ENCODE measurements around the gene HM13.
"Not testable (repeated sequence)": the region's sequence is repeated elsewhere in the genome, so short reads cannot be mapped to it uniquely, and the experiment has no call there.

HM13 gene, protein sequence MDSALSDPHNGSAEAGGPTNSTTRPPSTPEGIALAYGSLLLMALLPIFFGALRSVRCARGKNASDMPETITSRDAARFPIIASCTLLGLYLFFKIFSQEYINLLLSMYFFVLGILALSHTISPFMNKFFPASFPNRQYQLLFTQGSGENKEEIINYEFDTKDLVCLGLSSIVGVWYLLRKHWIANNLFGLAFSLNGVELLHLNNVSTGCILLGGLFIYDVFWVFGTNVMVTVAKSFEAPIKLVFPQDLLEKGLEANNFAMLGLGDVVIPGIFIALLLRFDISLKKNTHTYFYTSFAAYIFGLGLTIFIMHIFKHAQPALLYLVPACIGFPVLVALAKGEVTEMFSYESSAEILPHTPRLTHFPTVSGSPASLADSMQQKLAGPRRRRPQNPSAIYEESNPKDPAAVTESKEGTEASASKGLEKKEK

DNA sequence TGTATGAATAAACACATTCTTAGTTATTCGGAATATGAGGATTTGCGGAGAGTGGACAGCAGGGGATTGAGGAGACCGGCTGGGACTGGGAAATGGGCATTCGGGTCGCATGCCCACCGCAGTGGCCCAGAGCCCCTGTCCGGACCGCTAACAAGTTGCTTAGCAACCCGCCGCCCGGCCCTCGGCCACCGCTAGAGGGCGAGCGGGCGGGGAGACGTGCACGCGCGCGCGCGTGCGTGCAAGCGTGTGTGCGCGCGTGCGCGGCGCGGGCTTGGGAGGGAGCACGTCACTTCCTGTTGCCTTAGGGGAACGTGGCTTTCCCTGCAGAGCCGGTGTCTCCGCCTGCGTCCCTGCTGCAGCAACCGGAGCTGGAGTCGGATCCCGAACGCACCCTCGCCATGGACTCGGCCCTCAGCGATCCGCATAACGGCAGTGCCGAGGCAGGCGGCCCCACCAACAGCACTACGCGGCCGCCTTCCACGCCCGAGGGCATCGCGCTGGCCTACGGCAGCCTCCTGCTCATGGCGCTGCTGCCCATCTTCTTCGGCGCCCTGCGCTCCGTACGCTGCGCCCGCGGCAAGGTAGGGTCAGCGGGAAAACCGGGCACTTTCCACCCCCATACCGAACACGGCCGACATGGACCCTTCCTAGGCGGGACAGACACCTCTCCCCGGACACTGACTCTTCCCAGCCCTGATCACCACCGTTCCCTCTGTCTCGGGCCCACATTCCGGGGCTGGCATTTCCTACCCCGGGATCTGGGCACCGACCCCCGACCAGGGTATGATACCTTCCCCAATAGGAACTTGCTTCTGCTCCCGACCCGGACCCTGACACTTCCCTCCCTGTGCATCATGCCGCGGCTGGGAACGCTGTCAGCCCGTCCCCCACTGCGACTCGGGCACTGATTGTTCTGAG lies at the start of gene HM13:
Gene HM13 (plus strand): TSS at position 289 of the 918 bp plus-strand sequence. CDS start 110 bp downstream, at position 399.
- TF ChIP-seq CTCF (IDR thresholded peaks at IDR 0.05; ENCODE audit: control insufficient read depth, extremely low read depth, insufficient read depth) = peak; percentile 91
- DNase-seq (ENCODE audit: low read depth) = peak; percentile 78
- peak within 1 kb of the TSS; percentile 69 for H3K4me3 ChIP-seq (ENCODE audit: low read depth, low read length)

DNA sequence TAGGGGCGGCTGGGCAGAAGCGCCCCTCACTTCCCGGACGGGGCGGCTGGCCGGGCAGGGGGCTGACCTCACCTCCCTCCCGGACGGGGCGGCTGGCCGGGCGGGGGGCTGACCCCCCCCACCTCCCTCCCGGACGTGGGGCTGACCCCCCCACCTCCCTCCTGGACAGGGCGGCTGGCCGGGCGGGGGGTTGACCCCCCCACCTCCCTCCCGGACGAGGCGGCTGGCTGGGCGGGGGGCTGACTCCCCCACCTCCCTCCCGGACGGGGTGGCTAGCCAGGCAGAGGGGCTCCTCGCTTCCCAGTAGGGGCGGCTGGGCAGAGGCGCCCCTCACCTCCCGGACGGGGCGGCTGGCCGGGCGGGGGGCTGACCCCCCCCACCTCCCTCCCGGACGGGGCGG lies 43.3 kb upstream of the HM13 start:
- DNase-seq (ENCODE audit: low read depth); H3K4me3 ChIP-seq (ENCODE audit: low read depth, low read length): not testable (repeated sequence)

- DNase-seq (ENCODE audit: low read depth) = no peak
- no peak overlapping the region for H3K4me3 ChIP-seq (ENCODE audit: low read depth, low read length)
- TF ChIP-seq CTCF (IDR thresholded peaks at IDR 0.05; ENCODE audit: control insufficient read depth, extremely low read depth, insufficient read depth) = no peak
These were observed 41.6 kb upstream of the HM13 start for GRCh38 chr20:31472395-31473330.

- no peak for DNase-seq (ENCODE audit: low read depth)
- no peak for TF ChIP-seq CTCF (IDR thresholded peaks at IDR 0.05; ENCODE audit: control insufficient read depth, extremely low read depth, insufficient read depth)
These were observed 40.7 kb upstream of the HM13 start for GRCh38 chr20:31473331-31474096.

DNA sequence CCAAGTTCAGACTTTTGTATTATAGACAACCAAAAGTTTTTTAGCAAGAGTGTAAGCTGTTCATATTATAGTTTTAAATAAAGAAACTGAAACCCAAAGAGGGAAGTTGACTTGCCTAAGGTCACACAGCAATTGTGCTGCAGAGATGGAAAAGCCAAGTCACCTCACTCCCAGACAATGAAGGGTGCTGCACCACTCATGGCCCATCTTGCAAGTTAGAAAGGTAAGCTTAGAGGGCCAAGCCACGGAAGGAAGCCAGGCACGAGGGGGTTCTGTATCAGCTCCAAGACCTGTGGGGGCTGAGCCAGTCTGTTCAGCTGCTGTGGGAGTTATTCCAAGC lies 40.2 kb upstream of the HM13 start:
- DNase-seq (ENCODE audit: low read depth) = no peak

More at GRCh38 chr20:31473331-31474096, 40.7 kb upstream of the HM13 start:
- H3K4me3 ChIP-seq (ENCODE audit: low read depth, low read length) = no peak overlapping the region

More for the DNA sequence above, 40.2 kb upstream of the HM13 start:
- TF ChIP-seq CTCF (IDR thresholded peaks at IDR 0.05; ENCODE audit: control insufficient read depth, extremely low read depth, insufficient read depth) = no peak
- H3K4me3 ChIP-seq (ENCODE audit: low read depth, low read length) = no peak overlapping the region
